H54 (cell line): Measurements from ENCODE around the gene XPO6.

Experiments used
- DNase-seq: peaks from one replicate; pipeline ENCODE4 v3.0.0; 2011; ENCODE audit warnings: low spot score, mixed read lengths; ENCODE audit not compliant: insufficient read length
- FAIRE-seq: peaks from 3 replicates; lab custom pipeline; 2011; peaks lifted over from hg19 to GRCh38; lab: Jason Lieb, UNC
- POLR2A ChIP-seq: IDR thresholded peaks from 2 replicates; pipeline ENCODE4 v1.6.1; 2011; ENCODE audit warnings: low read depth, mild to moderate bottlenecking, low read length

The XPO6 gene

GRCh38 chr16:28062261-28062846 lies 149.4 kb downstream of the XPO6 start:
- TF ChIP-seq POLR2A: no peak
- FAIRE-seq (no peak), DNase-seq (no peak)

GRCh38 chr16:28061352-28062101 lies 150.2 kb downstream of the XPO6 start:
- FAIRE-seq (no peak), DNase-seq (no peak)
- no peak for TF ChIP-seq POLR2A

GRCh38 chr16:28059841-28060575 lies 151.8 kb downstream of the XPO6 start:
- TF ChIP-seq POLR2A: no peak
- FAIRE-seq: no peak
- DNase-seq: no peak

GRCh38 chr16:28058839-28059589 lies 152.8 kb downstream of the XPO6 start:
- DNase-seq: no peak
- TF ChIP-seq POLR2A: no peak
- FAIRE-seq: no peak

- DNase-seq (no peak), FAIRE-seq (no peak)
- TF ChIP-seq POLR2A: no peak
These were observed 153.8 kb downstream of the XPO6 start for GRCh38 chr16:28057949-28058348.

GRCh38 chr16:28053461-28053860 lies 158.3 kb downstream of the XPO6 start:
- FAIRE-seq (no peak), DNase-seq (no peak)
- TF ChIP-seq POLR2A: no peak

GRCh38 chr16:28052274-28053128 lies 159.3 kb downstream of the XPO6 start:
- no peak for DNase-seq
- FAIRE-seq: no peak
- TF ChIP-seq POLR2A: no peak

GRCh38 chr16:28051486-28051885 lies 160.3 kb downstream of the XPO6 start:
- no peak for FAIRE-seq
- no peak for DNase-seq
- no peak for TF ChIP-seq POLR2A
